ENCODE results near the gene CNTN4. TPM values are rescaled to one million over a fixed set of nuclear protein-coding genes. Genes with fewer than 3 reads are reported as not detected.

The CNTN4 gene
- total and polyA plus RNA-seq, 7 donors = 0.17 to 3.2 (median 0.42) TPM

DNA sequence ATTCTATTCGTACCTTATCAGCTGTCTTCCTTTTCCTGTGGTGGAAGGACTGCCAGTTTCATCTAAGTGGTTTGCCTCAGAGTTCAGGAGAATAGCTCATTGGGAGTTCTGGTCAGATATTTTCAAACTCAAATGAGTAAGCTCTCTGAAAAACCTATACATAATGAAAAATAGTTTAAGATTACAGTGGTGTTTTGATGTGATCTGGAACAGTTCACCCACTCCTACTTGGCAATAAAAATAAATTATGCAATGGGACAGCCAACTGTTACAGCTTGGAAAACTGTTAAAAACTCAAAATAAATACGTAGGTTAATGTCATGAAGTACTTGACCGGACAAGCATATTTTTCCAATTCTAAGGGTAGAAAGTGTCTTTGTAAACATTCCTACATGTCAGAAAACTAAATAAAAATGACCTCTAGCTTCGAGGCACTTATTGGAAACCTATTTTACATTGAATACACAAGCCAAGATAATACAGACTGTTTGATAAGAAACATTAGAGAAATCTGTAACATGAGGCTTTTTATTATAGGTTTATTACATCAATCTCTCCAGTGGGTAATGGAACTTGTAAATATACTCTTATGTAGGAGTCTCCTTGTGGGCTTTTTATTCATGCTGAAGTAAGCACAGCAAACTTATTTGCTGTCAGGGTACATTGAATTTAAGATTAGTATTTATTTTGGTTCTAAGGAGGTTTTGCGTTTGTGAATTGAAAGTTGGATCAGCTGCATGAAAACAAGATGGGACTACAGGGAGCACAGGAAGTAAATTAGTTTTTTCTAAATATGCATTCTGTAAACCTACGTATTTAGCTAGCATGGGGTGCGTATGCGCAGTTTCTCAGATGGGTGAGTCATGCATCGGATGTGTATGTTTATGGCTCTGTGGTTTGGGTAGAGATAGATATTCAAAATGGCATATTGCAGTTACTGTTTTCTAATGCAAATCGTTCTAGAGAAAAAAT is 558.4 kb downstream of the CNTN4 start:
- Histone ChIP-seq H3K36me3 (ENCODE audit: insufficient read depth in 1 of 2, low read depth in 1 of 2) (no peaks in the 10 kb centered on the region), H3K27ac (no peak overlapping the region), H3K4me3 (no peak overlapping the region), H3K4me1 (no peaks in the 10 kb centered on the region), H3K9me3 (no peaks in the 10 kb centered on the region), H3K27me3 (ENCODE audit: insufficient read depth in 3 of 3, low read length in 2 of 3) (no peaks in the 10 kb centered on the region)
- DNase-seq (no peak), ATAC-seq (no peak)
- TF ChIP-seq CTCF (IDR thresholded peaks at IDR 0.05) = no peak
- intact Hi-C loops (cut with DNase I) = no loop called here
- 69 to 74% (median 70%) methylated on average over 10 of the region's 10 CpGs for WGBS, 3 donors

GRCh38 chr3:2657971-2658370 is 559.3 kb downstream of the CNTN4 start:
- Histone ChIP-seq H3K4me1 (no peaks in the 10 kb centered on the region), H3K4me3 (no peak overlapping the region), H3K27me3 (ENCODE audit: insufficient read depth in 3 of 3, low read length in 2 of 3) (no peaks in the 10 kb centered on the region), H3K27ac (no peak overlapping the region), H3K9me3 (no peaks in the 10 kb centered on the region), H3K36me3 (ENCODE audit: insufficient read depth in 1 of 2, low read depth in 1 of 2) (no peaks in the 10 kb centered on the region)
- intact Hi-C loops (cut with DNase I) = no loop called here
- DNase-seq (no peak), ATAC-seq (no peak)
- 65 to 85% (median 75%) methylated on average over 6 of the region's 6 CpGs for WGBS, 3 donors
- no peak for TF ChIP-seq CTCF (IDR thresholded peaks at IDR 0.05)

DNA sequence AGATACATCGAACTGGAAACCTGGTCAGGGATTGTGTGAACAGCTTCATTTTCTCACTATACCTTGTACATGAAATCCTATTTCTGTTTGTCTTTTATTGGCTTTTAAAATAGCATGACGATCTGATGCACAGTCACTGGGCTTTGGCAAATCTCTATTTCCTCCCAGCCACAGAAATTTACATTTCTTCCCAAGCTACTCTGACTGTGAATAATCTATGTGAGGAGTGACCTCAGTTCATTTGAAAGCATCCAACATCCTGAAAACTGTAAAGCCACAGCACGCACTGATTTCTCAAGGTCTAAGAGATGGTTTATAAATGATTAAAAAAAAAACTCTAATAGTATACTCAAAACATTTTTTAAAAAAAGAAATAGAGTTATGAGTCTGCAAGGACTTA is 561.2 kb downstream of the CNTN4 start:
- Histone ChIP-seq H3K4me1 (no peaks in the 10 kb centered on the region), H3K4me3 (no peak overlapping the region), H3K36me3 (ENCODE audit: insufficient read depth in 1 of 2, low read depth in 1 of 2) (no peaks in the 10 kb centered on the region), H3K27me3 (ENCODE audit: insufficient read depth in 3 of 3, low read length in 2 of 3) (no peaks in the 10 kb centered on the region), H3K27ac (no peak overlapping the region), H3K9me3 (no peaks in the 10 kb centered on the region)
- intact Hi-C loops (cut with DNase I) = no loop called here
- no peak for DNase-seq
- 53 to 62% (median 57%) methylated on average over 3 of the region's 3 CpGs for WGBS, 3 donors
- no peak for ATAC-seq
- no peak for TF ChIP-seq CTCF (IDR thresholded peaks at IDR 0.05)

DNA sequence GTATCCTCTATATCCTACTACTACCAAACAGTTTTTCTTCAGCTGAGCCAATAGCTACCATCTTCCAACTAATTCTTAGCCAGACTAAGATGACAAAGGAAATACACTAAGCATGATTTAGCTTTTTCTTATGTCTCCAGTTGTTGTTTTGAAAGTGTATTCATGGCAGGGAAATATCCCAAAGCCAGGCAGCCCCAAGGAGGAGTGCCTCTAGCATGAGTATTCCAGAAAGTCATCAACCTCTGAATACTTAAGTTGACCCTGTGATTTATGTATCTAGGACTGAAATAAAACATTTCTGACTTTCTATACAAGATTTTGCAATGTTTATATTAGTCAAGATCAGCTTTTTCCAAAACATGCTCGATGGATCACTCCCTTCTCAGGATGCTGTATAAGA is 562.4 kb downstream of the CNTN4 start:
- Histone ChIP-seq H3K4me1 (no peaks in the 10 kb centered on the region), H3K27ac (no peak overlapping the region), H3K4me3 (no peak overlapping the region), H3K9me3 (no peaks in the 10 kb centered on the region), H3K27me3 (ENCODE audit: insufficient read depth in 3 of 3, low read length in 2 of 3) (no peaks in the 10 kb centered on the region), H3K36me3 (ENCODE audit: insufficient read depth in 1 of 2, low read depth in 1 of 2) (no peaks in the 10 kb centered on the region)
- TF ChIP-seq CTCF (IDR thresholded peaks at IDR 0.05) = no peak
- DNase-seq (no peak), ATAC-seq (no peak)
- intact Hi-C loops (cut with DNase I) = no loop called here
- 72 to 92% (median 74%) methylated on average over 1 of the region's 1 CpG for WGBS, 3 donors

All from psoas muscle (tissue), 8 donors.